ENCODE data around the gene KLHL1.

KLHL1 gene

DNA sequence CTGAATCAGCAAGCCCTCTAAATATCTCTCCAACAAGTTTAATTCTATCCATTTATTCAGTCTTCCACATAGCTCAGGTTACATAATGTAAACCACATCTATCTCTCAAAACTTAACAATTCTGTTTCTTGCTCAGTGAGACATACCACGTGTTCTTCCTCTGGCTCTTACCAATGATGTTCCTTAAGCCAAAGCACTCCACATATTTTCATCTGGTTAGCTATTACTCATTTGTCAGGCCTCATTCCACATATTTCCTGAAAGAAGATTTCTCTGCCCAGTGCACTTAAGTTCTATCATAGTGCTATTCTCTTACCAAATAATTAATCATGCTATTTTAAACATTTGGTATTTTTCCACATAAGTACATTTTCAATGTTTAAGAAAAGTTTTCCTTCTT, 403.9 kb downstream of the KLHL1 start:
- Histone ChIP-seq H3K9ac (ENCODE audit: low read length in 2 of 2) (no peak overlapping the region), H3K27ac (ENCODE audit: low read length) (no peak overlapping the region), H3K4me3 (ENCODE audit: low read length in 2 of 2) (no peak overlapping the region), H3K9me3 (ENCODE audit: control insufficient read depth in 2 of 2, low read length in 2 of 2) (no peaks in the 10 kb centered on the region), H3K27me3 (ENCODE audit: control insufficient read depth in 1 of 2, insufficient read depth in 2 of 2, low read length in 2 of 2) (no peaks in the 10 kb centered on the region), H3K4me1 (ENCODE audit: control insufficient read depth, insufficient read depth, low read length) (no peaks in the 10 kb centered on the region), H3K36me3 (ENCODE audit: control insufficient read depth in 2 of 2, insufficient read depth in 2 of 2, low read length in 2 of 2) (no peaks in the 10 kb centered on the region)

DNA sequence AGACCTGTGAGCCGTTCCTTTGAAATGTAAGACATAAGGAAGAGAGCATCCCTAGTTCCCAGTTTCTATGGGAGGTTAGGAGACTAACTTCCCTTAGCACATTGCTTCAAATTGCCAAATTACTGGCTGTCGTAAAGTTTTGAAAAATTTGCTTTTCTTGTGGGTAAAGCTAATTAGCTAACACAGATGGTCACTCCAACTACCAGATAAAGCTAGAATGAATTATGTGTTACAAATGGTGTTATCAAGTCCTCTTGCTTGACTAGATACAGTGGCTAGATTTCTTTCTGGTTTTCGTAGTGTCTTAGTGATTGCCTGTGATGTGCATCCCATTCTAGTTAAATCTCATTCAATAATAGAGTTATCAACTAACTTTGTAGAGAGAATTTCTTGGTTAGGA, 417.3 kb downstream of the KLHL1 start:
- Histone ChIP-seq H3K4me1 (ENCODE audit: control insufficient read depth, insufficient read depth, low read length) (no peaks in the 10 kb centered on the region), H3K9ac (ENCODE audit: low read length in 2 of 2) (no peak overlapping the region), H3K9me3 (ENCODE audit: control insufficient read depth in 2 of 2, low read length in 2 of 2) (no peaks in the 10 kb centered on the region), H3K36me3 (ENCODE audit: control insufficient read depth in 2 of 2, insufficient read depth in 2 of 2, low read length in 2 of 2) (no peaks in the 10 kb centered on the region), H3K27me3 (ENCODE audit: control insufficient read depth in 1 of 2, insufficient read depth in 2 of 2, low read length in 2 of 2) (no peaks in the 10 kb centered on the region), H3K4me3 (ENCODE audit: low read length in 2 of 2) (no peak overlapping the region), H3K27ac (ENCODE audit: low read length) (no peak overlapping the region)

DNA sequence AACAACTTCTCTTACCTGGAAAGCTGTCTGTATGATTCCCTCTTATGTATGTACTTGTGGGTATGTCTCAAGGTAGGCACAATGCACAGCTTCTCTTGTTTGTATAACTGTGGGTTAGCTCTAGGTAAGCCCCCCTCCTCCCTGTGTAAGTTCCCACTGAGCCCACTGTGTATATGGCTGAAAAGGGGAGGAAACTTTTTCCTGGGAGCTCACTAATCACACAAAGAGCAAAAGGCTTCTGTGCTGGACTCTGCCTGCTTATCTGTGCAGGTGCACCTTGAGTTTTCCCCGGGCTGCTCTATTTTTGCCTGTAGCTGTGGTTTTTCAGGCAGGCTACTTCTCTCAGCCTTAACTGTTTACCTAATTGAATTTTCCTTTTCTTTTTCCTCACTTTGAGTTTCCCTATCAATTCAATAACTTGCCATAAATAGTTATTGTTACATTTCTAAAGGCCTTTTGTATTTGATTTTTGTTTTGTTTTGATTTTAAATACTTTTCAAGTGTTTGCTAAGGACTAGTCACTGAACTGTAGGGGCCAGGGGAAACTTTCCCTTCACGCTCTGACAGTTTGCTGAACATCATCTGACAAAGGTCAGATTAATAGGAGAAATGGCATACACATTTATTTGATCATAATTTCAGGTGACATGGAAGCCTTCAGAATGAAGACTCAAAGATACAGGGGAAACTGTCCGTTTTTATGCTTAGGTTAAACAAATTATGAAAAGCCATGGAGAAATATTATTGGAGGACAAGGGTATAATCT, 424.1 kb downstream of the KLHL1 start:
- H3K4me3 ChIP-seq (ENCODE audit: low read length in 2 of 2), result no peak overlapping the region
- no peaks in the 10 kb centered on the region for H3K4me1 ChIP-seq (ENCODE audit: control insufficient read depth, insufficient read depth, low read length)

DNA sequence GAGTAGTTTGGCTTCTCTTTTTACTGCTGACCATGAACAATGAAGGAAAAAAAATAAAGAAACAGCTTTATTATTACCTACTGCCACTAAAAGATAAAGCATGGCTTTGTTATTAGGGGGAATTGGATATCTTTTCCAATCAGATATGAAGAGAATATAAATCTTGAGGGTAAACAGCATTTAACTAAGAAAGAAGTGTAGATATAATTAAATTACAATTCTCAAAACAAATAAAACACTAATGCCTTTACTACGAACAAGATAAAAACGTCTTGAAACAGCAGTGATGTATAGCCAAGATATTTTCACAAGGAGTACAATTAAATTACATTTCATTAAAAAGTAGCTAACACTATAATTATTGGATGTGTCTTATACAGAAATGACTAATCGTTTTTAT, 426.5 kb downstream of the KLHL1 start:
- no peaks in the 10 kb centered on the region for H3K4me1 ChIP-seq (ENCODE audit: control insufficient read depth, insufficient read depth, low read length)
- no peaks in the 10 kb centered on the region for H3K9me3 ChIP-seq (ENCODE audit: control insufficient read depth in 2 of 2, low read length in 2 of 2)
- H3K9ac ChIP-seq (ENCODE audit: low read length in 2 of 2), result no peak overlapping the region
- no peaks in the 10 kb centered on the region for H3K27me3 ChIP-seq (ENCODE audit: control insufficient read depth in 1 of 2, insufficient read depth in 2 of 2, low read length in 2 of 2)
- H3K36me3 ChIP-seq (ENCODE audit: control insufficient read depth in 2 of 2, insufficient read depth in 2 of 2, low read length in 2 of 2), result no peaks in the 10 kb centered on the region
- no peak overlapping the region for H3K27ac ChIP-seq (ENCODE audit: low read length)
- H3K4me3 ChIP-seq (ENCODE audit: low read length in 2 of 2), result no peak overlapping the region

More for the DNA sequence above, 424.1 kb downstream of the KLHL1 start:
- Histone ChIP-seq H3K27me3 (ENCODE audit: control insufficient read depth in 1 of 2, insufficient read depth in 2 of 2, low read length in 2 of 2) (no peaks in the 10 kb centered on the region), H3K36me3 (ENCODE audit: control insufficient read depth in 2 of 2, insufficient read depth in 2 of 2, low read length in 2 of 2) (no peaks in the 10 kb centered on the region), H3K9ac (ENCODE audit: low read length in 2 of 2) (no peak overlapping the region), H3K27ac (ENCODE audit: low read length) (no peak overlapping the region), H3K9me3 (ENCODE audit: control insufficient read depth in 2 of 2, low read length in 2 of 2) (no peaks in the 10 kb centered on the region)

DNA sequence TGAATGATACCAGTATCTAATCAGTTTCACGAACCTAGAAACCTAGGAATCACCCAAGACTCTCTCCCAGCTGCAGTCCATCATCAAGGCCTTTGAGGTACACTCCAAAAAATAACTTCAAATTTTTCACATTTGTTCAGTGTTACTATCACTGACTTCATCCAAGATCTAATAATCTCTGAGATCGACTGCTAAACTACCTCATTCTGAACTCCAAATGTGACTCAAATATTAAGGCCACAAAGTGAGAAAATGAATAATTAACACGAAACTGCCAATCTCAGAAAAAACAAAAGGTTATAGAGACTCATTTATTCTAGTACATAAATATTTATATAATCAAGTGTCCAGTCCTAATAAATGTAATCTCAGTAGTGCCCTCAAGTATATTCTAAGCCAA, 430.9 kb downstream of the KLHL1 start:
- H3K27ac ChIP-seq (ENCODE audit: low read length), result no peak overlapping the region
- peaks cover 0 to 2% of the 10 kb centered on the region in 2 donors for H3K9me3 ChIP-seq (ENCODE audit: control insufficient read depth in 2 of 2, low read length in 2 of 2)
- H3K9ac ChIP-seq (ENCODE audit: low read length in 2 of 2), result no peak overlapping the region
- H3K36me3 ChIP-seq (ENCODE audit: control insufficient read depth in 2 of 2, insufficient read depth in 2 of 2, low read length in 2 of 2), result no peaks in the 10 kb centered on the region
- no peaks in the 10 kb centered on the region for H3K4me1 ChIP-seq (ENCODE audit: control insufficient read depth, insufficient read depth, low read length)
- no peak overlapping the region for H3K4me3 ChIP-seq (ENCODE audit: low read length in 2 of 2)
- no peaks in the 10 kb centered on the region for H3K27me3 ChIP-seq (ENCODE audit: control insufficient read depth in 1 of 2, insufficient read depth in 2 of 2, low read length in 2 of 2)

- H3K27ac ChIP-seq (ENCODE audit: low read length), result no peak overlapping the region
- peaks cover 0 to 6% of the 10 kb centered on the region in 2 donors for H3K9me3 ChIP-seq (ENCODE audit: control insufficient read depth in 2 of 2, low read length in 2 of 2)
- no peaks in the 10 kb centered on the region for H3K4me1 ChIP-seq (ENCODE audit: control insufficient read depth, insufficient read depth, low read length)
- no peaks in the 10 kb centered on the region for H3K27me3 ChIP-seq (ENCODE audit: control insufficient read depth in 1 of 2, insufficient read depth in 2 of 2, low read length in 2 of 2)
- H3K36me3 ChIP-seq (ENCODE audit: control insufficient read depth in 2 of 2, insufficient read depth in 2 of 2, low read length in 2 of 2), result no peaks in the 10 kb centered on the region
- H3K4me3 ChIP-seq (ENCODE audit: low read length in 2 of 2), result no peak overlapping the region
- no peak overlapping the region for H3K9ac ChIP-seq (ENCODE audit: low read length in 2 of 2)
These were observed 432.0 kb downstream of the KLHL1 start for GRCh38 chr13:69676286-69676685.

DNA sequence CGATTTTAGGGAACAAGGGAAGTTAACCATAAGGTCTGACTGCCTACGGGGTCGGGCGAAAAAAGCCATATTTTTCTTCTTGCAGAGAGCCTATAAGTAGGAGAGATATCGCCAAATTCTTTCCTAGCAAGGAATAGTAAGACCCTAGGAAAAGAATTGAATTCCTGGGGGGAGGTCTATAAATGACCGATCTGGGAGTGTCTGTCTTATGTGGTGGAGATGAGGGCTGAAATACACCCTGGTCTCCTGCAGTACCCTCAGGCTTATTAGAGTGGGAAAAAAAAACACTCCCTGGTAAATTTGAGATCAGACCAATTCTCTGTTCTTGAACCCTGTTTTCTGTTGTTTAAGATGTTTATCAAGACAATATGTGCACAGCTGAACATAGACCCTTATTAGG, 448.1 kb downstream of the KLHL1 start:
- peaks cover 0 to 3% of the 10 kb centered on the region in 2 donors for H3K9me3 ChIP-seq (ENCODE audit: control insufficient read depth in 2 of 2, low read length in 2 of 2)
- no peak overlapping the region for H3K4me3 ChIP-seq (ENCODE audit: low read length in 2 of 2)
- H3K9ac ChIP-seq (ENCODE audit: low read length in 2 of 2), result no peak overlapping the region
- no peaks in the 10 kb centered on the region for H3K27me3 ChIP-seq (ENCODE audit: control insufficient read depth in 1 of 2, insufficient read depth in 2 of 2, low read length in 2 of 2)
- H3K4me1 ChIP-seq (ENCODE audit: control insufficient read depth, insufficient read depth, low read length), result no peaks in the 10 kb centered on the region
- H3K27ac ChIP-seq (ENCODE audit: low read length), result no peak overlapping the region
- H3K36me3 ChIP-seq (ENCODE audit: control insufficient read depth in 2 of 2, insufficient read depth in 2 of 2, low read length in 2 of 2), result no peaks in the 10 kb centered on the region

DNA sequence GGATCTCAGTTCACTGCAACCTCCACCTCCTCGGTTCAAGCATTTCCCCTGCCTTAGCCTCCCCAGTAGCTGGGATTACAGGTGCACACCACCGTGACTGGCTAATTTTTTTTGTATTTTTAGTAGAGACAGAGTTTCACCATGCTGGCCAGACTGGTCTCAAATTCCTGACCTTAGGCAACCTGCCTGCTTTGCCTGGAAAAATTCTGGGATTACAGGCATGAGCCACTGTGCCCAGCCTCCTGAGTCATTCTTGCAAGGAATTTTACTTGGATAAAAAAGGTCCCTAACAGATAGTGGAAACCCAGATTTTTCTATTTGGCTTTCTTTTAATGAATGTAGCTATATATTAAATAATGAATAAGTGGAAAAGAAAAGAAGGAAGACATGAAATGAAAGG, 450.6 kb downstream of the KLHL1 start:
- Histone ChIP-seq H3K27me3 (ENCODE audit: control insufficient read depth in 1 of 2, insufficient read depth in 2 of 2, low read length in 2 of 2) (no peaks in the 10 kb centered on the region), H3K9me3 (ENCODE audit: control insufficient read depth in 2 of 2, low read length in 2 of 2) (peaks cover 0 to 3% of the 10 kb centered on the region in 2 donors), H3K4me3 (ENCODE audit: low read length in 2 of 2) (no peak overlapping the region), H3K9ac (ENCODE audit: low read length in 2 of 2) (no peak overlapping the region), H3K27ac (ENCODE audit: low read length) (no peak overlapping the region), H3K36me3 (ENCODE audit: control insufficient read depth in 2 of 2, insufficient read depth in 2 of 2, low read length in 2 of 2) (no peaks in the 10 kb centered on the region), H3K4me1 (ENCODE audit: control insufficient read depth, insufficient read depth, low read length) (no peaks in the 10 kb centered on the region)

DNA sequence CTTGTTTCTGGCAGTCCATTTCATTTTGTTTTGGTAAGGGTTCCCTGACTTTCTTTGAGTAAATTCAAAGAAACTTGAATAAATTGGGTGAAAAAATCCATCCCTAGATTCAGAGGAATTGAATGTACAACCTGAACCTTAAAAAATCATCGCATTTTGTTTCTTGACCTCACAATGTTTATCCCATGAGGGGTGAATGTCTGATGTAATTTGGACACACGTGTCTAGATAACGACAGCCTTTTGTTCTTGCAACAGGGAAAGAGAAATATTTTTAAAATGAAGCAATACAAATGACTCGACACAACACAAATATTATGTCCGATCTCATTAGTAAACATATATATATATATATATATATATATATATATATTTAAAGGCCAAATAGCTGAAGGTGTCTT, 453.9 kb downstream of the KLHL1 start:
- H3K27me3 ChIP-seq (ENCODE audit: control insufficient read depth in 1 of 2, insufficient read depth in 2 of 2, low read length in 2 of 2), result no peaks in the 10 kb centered on the region
- peaks cover 0 to 3% of the 10 kb centered on the region in 2 donors for H3K9me3 ChIP-seq (ENCODE audit: control insufficient read depth in 2 of 2, low read length in 2 of 2)
- H3K4me3 ChIP-seq (ENCODE audit: low read length in 2 of 2), result no peak overlapping the region
- no peaks in the 10 kb centered on the region for H3K4me1 ChIP-seq (ENCODE audit: control insufficient read depth, insufficient read depth, low read length)
- H3K9ac ChIP-seq (ENCODE audit: low read length in 2 of 2), result no peak overlapping the region
- H3K27ac ChIP-seq (ENCODE audit: low read length), result no peak overlapping the region
- no peaks in the 10 kb centered on the region for H3K36me3 ChIP-seq (ENCODE audit: control insufficient read depth in 2 of 2, insufficient read depth in 2 of 2, low read length in 2 of 2)

Measured in stomach smooth muscle (tissue), 2 donors.